Posterior cingulate gyrus (tissue), 11 donors: Measurements from ENCODE around the gene ANKRD13A.
"Not testable (repeated sequence)": the region's sequence is repeated elsewhere in the genome, so short reads cannot be mapped to it uniquely, and the experiment has no call there.

Experiments
- DNase-seq, 10 donors: peaks; one replicate each; pipeline versions ENCODE4 v3.0.0 to v3.0.0-alpha.2; 2020 to 2021; ENCODE audit warnings: mixed read lengths in 3 of 10
- intact Hi-C: fragments of 100-400 bp; cut with DNase I; formaldehyde crosslinking; loops from one replicate; pipeline ENCODE4 v1.15.1; 2023

The ANKRD13A gene

DNA sequence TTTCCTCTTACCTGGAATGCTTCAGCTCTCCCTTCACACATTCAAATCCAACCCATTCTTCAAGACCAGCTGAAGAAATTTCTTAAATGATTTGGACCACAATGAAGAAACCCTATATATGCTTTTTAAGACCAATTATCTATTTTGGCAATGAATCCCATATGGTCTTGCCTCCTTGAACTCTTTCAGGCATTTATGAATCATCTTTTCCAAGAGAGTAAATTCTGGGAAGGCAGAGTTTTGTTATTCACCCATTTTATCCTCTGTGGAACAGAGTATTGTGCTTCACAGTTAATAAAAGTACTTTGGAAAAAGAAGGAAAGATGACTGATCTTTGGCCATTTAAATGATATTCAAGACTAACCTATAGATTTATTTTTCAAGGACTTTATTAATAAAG, 17.0 kb upstream of the ANKRD13A start:
- intact Hi-C loops, result no loop called here
- DNase-seq, result no peak

DNA sequence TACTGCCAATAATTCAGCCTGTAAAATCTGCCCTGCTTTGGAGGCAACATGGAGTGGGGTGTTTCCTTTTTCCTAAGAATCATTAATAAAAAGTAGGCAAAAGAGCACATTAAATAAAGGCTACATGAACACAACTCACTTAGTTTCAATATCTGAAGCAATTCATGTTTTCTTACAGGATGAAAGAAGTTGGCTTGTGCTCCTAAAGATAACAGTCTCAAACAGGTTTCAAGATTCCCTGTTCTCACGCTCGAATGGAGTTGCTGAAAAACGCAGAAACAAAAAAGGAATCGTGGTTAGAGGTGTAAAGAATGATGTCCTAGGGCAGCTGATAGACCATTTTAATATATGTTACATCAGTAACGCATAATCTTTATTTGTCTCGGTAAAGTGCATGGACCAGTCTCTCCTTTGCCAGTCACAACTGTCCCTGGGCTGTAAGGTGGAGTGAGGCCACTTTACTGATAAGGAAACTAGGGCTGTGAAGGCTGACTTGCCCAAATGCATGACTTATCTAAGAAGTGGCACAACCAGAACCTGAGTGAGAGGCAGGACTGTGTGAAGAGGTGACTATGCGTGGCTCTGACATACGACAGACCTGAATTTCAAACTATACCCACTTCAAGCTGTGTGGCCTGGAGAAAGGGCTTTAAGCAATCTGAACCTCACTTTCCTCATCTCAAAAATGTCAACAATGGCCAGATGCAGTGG, 15.6 kb upstream of the ANKRD13A start:
- intact Hi-C loops, result no loop called here
- DNase-seq, result no peak

DNA sequence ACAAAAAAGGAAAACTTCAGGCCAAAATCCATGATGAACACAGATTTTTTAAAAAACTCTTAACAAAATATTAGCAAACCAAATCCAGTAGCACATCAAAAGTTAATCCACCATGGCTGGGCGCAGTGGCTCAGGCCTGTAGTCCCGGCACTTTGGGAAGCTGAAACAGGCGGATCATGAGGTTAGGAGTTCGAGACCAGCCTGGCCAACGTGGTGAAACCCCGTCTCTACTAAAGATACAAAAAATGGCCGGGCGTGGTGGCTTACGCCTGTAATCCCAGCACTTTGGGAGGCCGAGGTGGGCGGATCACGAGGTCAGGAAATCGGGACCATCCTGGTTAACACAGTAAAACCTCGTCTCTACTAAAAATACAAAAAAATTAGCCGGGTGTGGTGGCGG, 13.0 kb upstream of the ANKRD13A start:
- DNase-seq, intact Hi-C loops: not testable (repeated sequence)

DNA sequence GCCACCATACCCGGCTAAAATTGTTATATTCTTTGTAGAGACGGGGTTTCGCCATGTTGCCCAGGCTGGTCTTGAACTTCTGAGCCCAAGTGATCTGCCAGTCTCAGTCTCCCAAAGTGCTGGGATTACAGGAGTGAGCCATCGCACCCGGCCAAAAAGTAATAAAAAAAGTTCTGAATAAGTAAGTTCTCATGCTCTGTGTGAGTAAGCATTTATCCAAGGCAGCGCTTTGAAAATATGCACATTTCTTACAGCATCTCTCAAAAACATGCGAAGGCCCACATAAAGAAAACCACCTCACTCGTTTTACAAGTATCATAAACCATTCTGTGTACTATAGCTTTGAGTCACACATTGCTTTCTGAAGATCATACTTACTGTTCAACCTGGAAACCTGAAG, 11.6 kb upstream of the ANKRD13A start:
- DNase-seq, result no peak
- intact Hi-C loops, result no loop called here

DNA sequence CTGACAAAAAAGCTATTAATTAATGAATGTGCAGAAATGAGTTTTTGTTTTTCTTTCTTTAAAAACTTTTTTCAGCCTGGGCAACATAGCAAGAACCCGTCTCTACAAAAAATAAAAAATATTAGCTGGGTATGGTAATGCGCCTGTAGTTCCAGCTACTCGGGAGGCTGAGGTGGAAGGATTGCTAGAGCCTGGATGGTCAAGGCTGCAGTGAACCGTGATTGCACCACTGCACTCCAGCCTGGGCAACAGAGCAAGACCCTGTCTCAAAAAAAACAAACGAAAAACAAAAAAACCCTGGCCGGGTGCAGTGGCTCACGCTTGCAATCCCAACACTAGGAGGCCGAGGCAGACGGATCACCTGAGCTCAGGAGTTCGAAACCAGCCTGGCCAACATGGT, 11.0 kb upstream of the ANKRD13A start:
- intact Hi-C loops, result no loop called here
- no peak for DNase-seq

DNA sequence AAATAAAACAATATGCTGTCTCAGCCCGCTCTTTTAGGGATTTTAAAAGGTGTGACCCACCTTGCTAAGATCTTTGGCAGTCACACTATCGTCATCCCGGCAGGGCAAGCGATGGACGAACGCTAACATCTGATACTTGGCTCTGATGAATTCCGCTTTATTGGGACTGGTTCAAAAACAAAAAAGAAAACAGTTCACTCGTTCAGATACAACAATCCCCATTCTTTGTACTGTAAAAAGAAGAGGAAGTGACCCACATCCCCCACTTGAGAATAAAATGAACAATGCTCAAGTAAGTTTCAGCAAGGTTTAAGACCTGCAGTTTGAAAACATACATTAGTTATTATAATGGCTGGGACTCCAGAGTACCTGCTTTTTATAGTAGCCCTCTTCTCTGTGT, 10.3 kb upstream of the ANKRD13A start:
- no peak for DNase-seq
- intact Hi-C loops, result no loop called here

DNA sequence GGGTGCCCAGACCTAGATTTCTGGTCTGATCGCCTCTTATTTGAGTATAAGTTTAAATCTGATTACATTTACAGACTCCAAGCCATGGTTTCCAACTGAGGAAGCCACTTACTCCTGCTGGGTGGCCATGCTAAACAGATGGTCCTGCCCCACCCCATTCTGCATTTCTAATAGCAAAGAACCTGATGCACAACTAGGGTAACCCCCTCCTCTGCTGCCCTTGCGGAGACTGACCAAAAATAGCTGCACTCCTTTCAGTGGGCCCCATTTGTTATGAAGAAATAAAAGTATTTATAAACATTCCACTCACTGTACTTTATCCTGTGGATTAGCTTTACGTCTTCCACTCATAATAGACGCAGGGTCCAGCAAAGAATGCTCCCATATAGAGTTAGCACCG, 9.8 kb upstream of the ANKRD13A start:
- no peak for DNase-seq
- intact Hi-C loops, result no loop called here

DNA sequence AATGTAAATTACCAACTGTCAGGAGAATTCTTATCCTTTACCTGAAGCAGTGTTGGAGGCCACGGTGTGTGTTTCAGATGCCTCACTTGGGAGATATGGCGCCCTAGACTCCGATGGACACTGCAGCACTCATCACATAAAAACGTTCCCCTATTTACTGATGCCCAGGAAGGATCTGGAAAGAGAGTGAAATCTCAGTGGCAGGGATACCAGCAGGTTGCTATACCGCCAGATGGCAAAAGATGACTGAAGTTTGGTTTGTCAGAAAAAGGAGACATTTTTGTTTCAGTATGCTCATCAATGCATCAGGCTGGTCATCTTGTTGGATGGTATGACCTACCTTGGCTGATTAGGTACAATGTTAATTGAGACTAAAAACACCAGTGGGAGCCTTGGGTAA, 7.6 kb upstream of the ANKRD13A start:
- intact Hi-C loops, result no loop called here
- no peak for DNase-seq

DNA sequence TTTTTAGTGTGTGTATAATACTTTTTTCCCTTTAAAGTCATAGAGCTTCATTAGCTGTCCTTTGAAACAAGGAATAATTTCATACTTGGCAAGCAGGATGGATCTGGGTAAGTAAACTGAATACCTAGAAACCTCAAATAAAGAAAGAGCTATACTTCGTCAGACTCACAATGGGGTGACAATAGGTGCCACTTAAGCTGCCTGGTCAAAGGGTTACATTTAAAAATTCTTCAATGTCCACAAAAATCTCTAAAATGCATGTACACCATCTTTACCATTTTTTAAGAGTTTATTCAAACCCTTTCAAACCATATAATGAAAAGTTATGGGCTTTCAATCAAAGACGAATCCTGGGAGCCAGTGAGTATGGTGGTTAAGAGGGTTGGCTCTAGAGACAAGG, 6.1 kb upstream of the ANKRD13A start:
- DNase-seq, result no peak
- intact Hi-C loops, result no loop called here

DNA sequence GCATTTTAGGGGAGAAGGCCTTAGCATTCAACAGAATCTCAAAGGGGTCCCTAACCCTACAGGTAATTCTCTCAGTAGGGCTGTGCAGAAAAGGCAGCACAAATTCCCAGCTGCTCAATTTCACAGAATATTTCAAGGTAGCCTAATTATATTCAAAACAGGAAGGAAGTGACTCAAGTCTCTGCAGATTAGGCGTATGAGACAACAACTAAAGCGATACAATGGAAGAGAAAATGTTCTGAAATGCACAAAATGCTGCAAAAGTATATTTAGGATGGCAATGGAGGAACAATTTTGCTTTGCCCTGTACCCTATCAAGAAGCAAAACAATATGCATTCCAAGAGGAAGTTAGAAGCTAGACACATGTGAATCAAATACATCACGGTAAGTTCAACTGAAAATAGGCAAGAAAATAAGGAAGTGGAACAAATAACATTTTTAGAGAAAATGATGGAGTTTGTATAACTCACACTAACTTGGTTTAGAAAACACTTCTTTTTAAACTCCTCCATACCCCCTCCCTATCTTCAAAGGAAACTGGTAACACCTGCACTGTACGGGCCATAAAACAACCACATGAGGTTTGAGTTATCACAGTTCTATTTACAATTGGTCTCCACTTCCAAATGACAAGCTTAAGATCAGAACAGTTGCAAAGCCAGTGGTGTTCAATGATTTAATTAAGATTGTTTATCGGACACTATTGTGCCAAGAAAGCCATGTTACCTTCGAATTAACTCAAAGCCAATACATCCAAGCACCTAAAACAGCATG, 4.6 kb upstream of the ANKRD13A start:
- intact Hi-C loops, result loop anchor here (5.0 kb wide), 1 partner anchor 92 kb away; the partner anchor contains the start of gene TCHP
- no peak for DNase-seq

DNA sequence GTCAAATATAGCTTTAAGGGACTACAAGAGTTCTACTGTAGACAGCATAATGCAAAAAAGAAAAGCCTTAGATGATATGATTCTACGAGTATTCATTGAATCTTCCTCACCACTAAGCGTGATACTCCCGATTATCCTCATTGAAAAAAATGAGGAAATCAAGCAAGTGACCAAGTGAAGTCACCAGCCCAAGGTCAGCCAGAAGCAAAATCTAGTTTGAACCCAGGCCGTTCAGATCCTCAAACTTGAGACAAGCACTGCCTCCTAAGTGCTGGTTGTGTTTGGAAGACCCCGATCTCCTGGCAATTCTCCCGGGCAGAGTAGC, 3.9 kb upstream of the ANKRD13A start:
- no peak for DNase-seq
- intact Hi-C loops, result loop anchor here (5.0 kb wide), 1 partner anchor 93 kb away; the partner anchor contains the start of gene TCHP

DNA sequence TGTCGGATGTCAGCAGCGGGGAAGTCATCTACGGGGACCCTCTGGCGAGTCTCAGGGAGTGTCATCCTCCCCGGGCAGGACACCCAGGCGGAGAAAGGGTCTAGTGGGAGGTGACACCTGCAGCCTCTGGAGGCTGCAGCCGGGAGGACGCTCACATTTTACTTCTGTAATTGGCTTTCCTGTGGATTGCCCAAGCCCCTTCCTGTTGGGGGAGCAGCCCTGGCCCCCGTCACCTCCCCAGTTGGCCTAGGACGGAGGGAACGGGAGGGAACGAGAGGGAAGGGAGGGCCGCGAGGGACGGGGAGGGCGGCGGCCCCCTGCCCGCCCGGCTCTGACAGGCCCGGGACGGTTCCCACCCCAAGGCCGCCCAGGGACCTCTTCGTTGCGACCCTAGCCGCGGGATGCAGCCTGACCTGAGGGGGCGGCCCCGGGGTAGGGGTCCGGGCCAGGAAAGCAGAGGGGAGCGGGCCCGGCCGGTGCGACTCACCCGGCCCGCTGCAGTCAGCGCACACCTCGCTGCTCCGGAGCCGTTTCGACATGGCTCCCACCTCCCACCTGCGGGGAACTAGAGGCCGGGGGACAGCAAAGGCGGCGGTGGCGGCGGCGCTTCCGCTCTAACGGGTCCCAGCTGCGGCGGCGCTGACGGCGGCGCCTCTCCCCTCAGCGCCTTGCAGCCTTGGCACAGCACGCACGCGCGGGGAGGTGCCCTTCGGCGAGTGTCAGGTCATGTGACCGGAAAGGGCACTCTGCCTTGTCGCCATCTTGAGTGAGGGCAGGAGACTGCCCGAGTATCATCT, 3.3 kb upstream of the ANKRD13A start, which contains the start of gene GIT2:
Gene GIT2, minus strand, starts transcription at position 683 of the 797 bp plus-strand sequence. Its CDS starts 144 bp downstream, at position 539.
- intact Hi-C loops, result loop anchor here (5.0 kb wide), 1 partner anchor 94 kb away; the partner anchor contains the start of gene TCHP
- DNase-seq, result peak; percentile 91 to 99 (median 95)

DNA sequence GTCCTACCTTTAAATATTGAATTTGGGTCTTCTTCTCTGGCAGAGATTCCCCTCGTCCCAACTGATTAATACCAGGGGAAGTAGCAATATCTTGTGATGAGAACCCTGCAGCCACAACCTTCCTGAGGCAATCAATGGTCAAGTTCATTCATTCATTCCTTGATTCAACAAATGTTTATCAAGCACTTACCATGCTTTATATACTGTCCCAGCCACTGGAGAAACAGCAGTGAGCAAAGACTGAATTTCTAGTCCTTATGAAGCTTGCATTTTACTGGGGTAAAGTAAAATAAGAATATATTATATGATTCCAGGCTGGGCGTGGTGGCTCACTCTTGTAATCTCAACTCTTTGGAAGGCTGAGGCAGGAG, 2.8 kb upstream of the ANKRD13A start:
- no peak for DNase-seq
- intact Hi-C loops, result loop anchor here (5.0 kb wide), 1 partner anchor 94 kb away; the partner anchor contains the start of gene TCHP

DNA sequence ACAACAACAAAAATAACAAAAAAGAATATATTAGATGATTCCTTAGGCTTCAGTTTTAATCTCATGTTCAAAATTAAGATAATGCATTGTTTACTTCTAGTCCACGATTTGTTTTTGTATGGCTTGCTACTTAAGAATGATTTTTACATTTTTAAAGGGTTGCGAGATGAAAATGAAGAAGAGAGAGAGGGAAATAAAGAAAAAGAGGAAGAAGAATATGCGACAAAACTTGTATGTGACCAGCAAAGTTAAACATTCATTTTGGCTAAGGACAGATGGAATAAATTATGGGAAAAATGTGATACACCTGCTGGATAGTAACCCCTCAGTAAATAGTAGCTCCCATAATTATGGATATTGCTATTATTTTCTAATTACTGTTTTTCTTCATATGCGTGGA, 1.8 kb upstream of the ANKRD13A start:
- no peak for DNase-seq
- intact Hi-C loops, result loop anchor here (5.0 kb wide), 1 partner anchor 95 kb away; the partner anchor contains the start of gene TCHP

DNA sequence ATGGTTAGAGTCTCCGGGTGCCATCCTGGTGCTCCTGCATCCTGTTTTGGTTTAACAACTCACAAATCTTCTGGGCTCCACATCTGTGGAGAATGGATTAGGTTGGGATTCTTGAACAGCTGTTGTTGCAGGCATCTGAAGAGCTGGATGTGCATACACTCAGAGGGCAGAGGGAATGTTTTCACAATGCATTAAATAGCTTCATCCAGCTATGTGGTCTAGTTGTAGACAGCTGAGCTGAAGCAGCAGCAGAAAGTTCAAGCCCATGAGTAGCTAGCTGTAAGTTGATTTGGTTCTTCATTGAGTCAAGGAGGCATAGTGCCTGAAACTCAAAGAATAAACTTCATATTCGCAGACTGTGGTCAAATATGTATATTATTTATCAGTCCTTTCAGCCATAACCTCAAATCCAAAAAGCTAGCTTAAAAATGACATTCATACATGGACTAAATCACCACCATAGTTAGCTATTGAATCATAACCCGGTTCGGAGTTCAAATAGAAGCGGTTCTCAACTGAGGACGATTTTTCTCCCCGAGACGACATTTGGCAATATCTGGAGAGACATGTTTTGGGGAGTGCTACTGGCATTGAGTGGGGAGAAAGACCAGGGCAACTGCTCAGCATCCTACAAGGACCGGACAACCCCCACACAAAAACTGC, 858 bp upstream of the ANKRD13A start:
- DNase-seq, result no peak
- intact Hi-C loops, result loop anchor here (5.0 kb wide), 1 partner anchor 96 kb away; the partner anchor contains the start of gene TCHP

DNA sequence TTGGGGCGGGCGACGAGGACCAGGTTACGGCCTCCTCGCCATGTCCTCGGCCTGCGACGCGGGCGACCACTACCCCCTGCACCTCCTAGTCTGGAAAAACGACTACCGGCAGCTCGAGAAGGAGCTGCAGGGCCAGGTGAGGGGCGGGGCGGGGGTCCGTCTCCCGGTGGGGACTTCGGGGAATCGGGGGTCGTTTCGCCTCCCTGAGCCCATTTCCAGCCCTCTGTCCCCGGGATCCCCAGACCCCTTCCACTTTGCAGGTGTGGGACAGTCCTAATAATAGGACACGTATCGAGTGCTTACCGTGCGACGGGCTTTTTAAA, 380 bp downstream of the ANKRD13A start:
- intact Hi-C loops, result loop anchor here (5.0 kb wide), 1 partner anchor 97 kb away; the partner anchor contains the start of gene TCHP
- no peak for DNase-seq

DNA sequence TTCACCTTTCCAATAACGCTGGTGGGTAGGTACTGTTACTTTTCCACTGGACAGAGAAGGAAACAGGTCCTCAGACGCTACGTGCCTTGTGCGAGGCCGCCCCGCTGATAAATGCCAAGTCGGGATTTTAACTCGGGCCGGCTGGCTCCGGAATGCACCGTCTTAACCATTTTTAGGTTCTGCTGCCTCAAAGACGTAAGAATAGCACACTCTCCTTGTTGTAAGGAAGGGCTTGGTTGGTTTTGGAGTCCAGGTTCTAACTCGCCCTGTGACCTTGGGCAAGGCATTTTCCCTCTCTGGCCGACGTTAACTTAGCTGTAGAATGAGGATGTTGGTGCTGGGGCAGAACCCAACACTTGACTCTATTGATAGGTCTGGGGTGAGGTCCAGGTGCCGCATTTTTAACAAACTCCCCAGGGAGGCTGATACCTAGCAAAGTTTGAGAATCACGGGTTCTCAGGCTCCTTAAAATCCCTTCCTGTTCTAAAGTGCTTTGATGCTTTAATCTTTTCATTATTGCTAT, 814 bp downstream of the ANKRD13A start:
- intact Hi-C loops, result loop anchor here (5.0 kb wide), 2 partner anchors 37 to 98 kb away; partner anchors contain the start of gene TCHP
- peak in 3 of 10 donors; percentile 17 to 75 (median 17) for DNase-seq

DNA sequence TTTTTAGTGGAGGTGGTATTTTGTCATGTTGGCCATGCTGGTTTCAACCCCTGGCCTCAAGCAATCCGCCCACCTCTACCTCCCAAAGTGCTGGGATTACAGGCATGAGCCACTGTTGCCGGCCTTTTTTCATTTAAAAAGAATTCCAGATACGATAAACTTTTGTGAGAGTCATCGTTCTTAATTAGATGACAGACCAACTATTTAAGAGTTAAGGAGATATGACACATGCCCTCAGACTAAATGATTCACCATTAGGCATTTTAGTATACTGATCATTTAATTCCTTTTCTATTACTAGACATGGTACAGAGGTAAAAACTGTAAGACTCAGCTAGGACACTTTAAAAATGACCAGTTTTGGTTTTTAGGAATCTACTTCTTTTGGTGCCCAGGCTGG, 2.4 kb downstream of the ANKRD13A start:
- no peak for DNase-seq
- intact Hi-C loops, result loop anchor here (5.0 kb wide), 1 partner anchor 36 kb away; no protein-coding TSS in a partner anchor

DNA sequence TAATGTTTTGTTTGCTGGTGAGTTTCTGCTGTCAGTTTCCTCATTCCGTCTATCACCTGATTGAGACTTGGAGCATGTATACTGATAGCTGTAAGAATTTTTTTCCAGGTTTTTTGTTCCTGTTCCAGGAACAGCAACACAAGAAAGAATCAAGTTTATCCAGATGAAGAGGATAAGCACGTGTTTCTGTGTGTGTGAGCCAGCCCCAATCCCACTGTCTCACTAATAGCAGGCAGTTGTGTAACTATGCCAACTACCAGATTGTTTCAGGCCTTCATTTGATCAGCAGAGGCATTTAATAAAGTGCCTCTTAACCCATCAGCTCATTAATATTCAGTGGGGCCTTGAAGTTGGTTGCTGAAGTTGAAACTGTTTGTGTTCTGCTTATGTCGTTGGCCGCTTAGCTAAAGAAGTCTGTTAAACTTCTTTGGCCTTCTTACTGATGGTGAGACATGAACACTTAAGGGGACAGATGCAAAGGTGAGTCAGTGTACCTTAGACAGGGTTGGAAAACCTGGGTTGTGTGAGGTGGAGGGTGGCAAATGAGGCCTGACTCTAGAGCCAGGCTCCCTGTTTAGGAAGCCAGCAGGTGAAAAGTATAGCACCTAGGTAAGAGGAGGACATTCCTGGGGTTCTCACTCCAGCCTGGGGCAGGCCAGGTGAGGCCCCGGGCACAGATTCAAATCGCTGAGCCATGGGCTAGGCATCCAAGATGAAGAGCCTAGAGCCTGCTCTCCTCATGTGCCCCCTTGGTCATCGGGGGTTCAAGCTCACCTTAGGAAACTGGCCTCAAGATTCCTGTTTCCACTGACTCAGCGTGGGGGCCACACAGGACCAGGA, 3.7 kb downstream of the ANKRD13A start:
- intact Hi-C loops, result loop anchor here (5.0 kb wide), 1 partner anchor 34 kb away; no protein-coding TSS in a partner anchor
- peak in 1 of 10 donors; percentile 15 for DNase-seq
